ENCODE data around the gene PRRC1. TPM values are rescaled to one million over a fixed set of nuclear protein-coding genes. Genes with fewer than 3 reads are reported as not detected.

The PRRC1 gene
- total RNA-seq, 6 experiments from 2014 or later: 96.1 to 116 (median 106) TPM

DNA sequence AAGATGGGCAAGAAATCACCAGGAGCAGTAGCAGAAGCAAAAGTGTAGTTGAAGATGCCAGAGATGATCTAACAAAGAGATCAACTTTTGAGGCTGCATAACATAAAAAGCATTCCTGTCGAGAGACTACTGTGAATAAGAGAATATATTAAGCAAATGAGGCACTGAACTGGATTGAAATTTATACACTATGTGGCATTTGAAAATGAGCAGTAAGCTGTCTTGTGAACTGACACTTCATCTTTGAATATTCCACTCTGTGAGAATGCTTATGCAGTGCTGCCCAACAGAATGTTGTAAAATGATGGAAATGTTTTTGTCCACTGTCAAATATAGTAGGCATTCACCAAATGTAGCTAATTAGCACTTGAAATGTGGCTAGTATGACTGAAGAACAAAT lies 18.9 kb upstream of the PRRC1 start:
- no peak for DNase-seq
- H3K4me3 Mint-ChIP-seq: no peak overlapping the region

DNA sequence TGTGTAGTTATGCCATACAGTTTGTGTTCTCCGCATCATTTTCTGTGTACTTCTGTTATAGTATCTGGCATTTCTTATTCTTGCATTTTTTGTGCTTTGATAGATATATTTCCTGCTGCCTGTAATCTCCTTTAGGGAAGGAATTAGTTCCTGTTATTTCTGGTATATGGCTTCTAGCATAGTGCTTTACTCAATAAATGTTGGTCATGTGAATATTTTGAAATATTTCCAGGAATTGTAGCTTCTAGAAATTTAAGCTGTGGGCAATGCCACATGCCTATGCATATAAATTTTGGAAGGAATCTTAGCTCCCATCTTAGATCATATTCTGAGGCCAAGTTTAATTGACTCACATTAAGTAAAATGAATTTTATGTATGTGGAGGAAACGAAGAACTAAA lies 11.5 kb upstream of the PRRC1 start:
- TF ChIP-seq CTCF (IDR thresholded peaks at IDR 0.05): no peak
- Mint-ChIP-seq H3K27me3 (ENCODE audit: insufficient read depth) (peaks cover 21% of the 10 kb centered on the region), H3K9me3 (no peaks in the 10 kb centered on the region), H3K4me3 (no peak overlapping the region), H3K36me3 (ENCODE audit: low read depth) (no peaks in the 10 kb centered on the region), H3K27ac (no peak overlapping the region), H3K4me1 (ENCODE audit: low read depth) (no peaks in the 10 kb centered on the region)
- no peak for DNase-seq

More for the DNA sequence above, 18.9 kb upstream of the PRRC1 start:
- Mint-ChIP-seq H3K27me3 (ENCODE audit: insufficient read depth) (peaks cover 10% of the 10 kb centered on the region), H3K9me3 (no peaks in the 10 kb centered on the region), H3K36me3 (ENCODE audit: low read depth) (no peaks in the 10 kb centered on the region), H3K4me1 (ENCODE audit: low read depth) (no peaks in the 10 kb centered on the region), H3K27ac (no peak overlapping the region)
- no peak for TF ChIP-seq CTCF (IDR thresholded peaks at IDR 0.05)

GRCh38 chr5:127506616-127507015 lies 10.8 kb upstream of the PRRC1 start:
- TF ChIP-seq CTCF (IDR thresholded peaks at IDR 0.05): no peak

GRCh38 chr5:127508644-127509373 lies 8.6 kb upstream of the PRRC1 start:
- no peak overlapping the region for H3K4me3 Mint-ChIP-seq
- no peaks in the 10 kb centered on the region for H3K4me1 Mint-ChIP-seq (ENCODE audit: low read depth)
- peaks cover 21% of the 10 kb centered on the region for H3K27me3 Mint-ChIP-seq (ENCODE audit: insufficient read depth)
- no peak for TF ChIP-seq CTCF (IDR thresholded peaks at IDR 0.05)
- no peaks in the 10 kb centered on the region for H3K9me3 Mint-ChIP-seq
- DNase-seq: no peak
- no peak overlapping the region for H3K27ac Mint-ChIP-seq
- no peaks in the 10 kb centered on the region for H3K36me3 Mint-ChIP-seq (ENCODE audit: low read depth)

More at GRCh38 chr5:127506616-127507015, 10.8 kb upstream of the PRRC1 start:
- no peaks in the 10 kb centered on the region for H3K9me3 Mint-ChIP-seq
- peaks cover 21% of the 10 kb centered on the region for H3K27me3 Mint-ChIP-seq (ENCODE audit: insufficient read depth)
- no peak for DNase-seq
- no peak overlapping the region for H3K27ac Mint-ChIP-seq
- no peaks in the 10 kb centered on the region for H3K36me3 Mint-ChIP-seq (ENCODE audit: low read depth)
- no peak overlapping the region for H3K4me3 Mint-ChIP-seq
- no peaks in the 10 kb centered on the region for H3K4me1 Mint-ChIP-seq (ENCODE audit: low read depth)

DNA sequence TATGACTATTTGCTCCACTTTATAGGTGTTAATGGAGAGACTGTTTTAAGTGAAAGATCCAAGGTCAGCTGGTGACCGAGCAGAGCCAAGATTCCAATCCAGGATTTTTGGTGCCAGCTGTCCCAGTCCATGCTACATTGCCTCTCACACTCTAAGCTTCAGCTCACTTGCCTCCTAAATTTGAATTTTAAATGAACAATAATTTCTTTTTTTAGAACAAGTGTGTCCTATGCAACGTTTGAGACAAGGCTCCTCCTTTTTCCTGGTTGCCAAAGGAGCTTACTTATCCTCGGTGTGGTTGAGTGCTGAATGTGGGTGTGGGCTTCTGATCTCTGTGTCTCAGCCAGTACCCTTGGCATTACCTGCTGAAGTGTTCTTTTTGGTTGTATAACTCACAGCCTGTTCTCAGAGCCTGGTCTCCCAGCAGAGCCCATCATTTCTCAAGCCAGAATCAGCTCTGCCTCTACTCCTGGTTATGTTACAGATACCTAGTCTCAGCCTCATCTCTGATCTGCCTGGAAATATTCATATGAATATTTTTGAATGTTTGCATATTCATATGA lies 4.0 kb upstream of the PRRC1 start:
- Mint-ChIP-seq H3K4me3 (no peak overlapping the region), H3K27me3 (ENCODE audit: insufficient read depth) (peaks cover 3% of the 10 kb centered on the region; the same call in 1 of the 2 replicates), H3K4me1 (ENCODE audit: low read depth) (peaks cover 9% of the 10 kb centered on the region), H3K27ac (no peak overlapping the region), H3K9me3 (no peaks in the 10 kb centered on the region), H3K36me3 (ENCODE audit: low read depth) (peaks cover 4% of the 10 kb centered on the region; the same call in 1 of the 2 replicates)
- DNase-seq: no peak
- TF ChIP-seq CTCF (IDR thresholded peaks at IDR 0.05): no peak

All from HFFc6 (cell line).